GM12878 (cell line): ENCODE results near the gene UQCRC1. TPM values are rescaled to one million over a fixed set of nuclear protein-coding genes. Genes with fewer than 3 reads are reported as not detected.

ENCODE experiments used
- ATAC-seq: fragments of 200-7000 bp; cut with Tn5 transposase; 3 replicates; pipeline ENCODE4 v1.9.1; 2020; ENCODE audit warnings: mild to moderate bottlenecking, moderate library complexity
- BruUV-seq: library from RNA; stranded (reverse); fragments of 400-500 nt; replicated peaks from 2 replicates; lab custom pipeline; 2021; lab: Mats Ljungman, UMichigan
- CTCF ChIA-PET: fragments of 300-600 bp; sonication (Branson Sonifier 250); formaldehyde crosslinking; extraction: SDS; loops from one replicate; lab custom pipeline; 2021; ENCODE audit warnings: inconsistent platforms; lab: Yijun Ruan, JAX
- POLR2A ChIA-PET: fragments of 350-600 bp; formaldehyde crosslinking; extraction: SDS; loops from one replicate; lab custom pipeline; 2021; ENCODE audit warnings: inconsistent platforms; lab: Charles Lee
- RAD21 ChIA-PET: fragments of 300-600 bp; sonication (Branson Sonifier 250); formaldehyde crosslinking; loops from one replicate; lab custom pipeline; 2023; ENCODE audit warnings: antibody characterized with exemption; ENCODE audit not compliant: unreplicated experiment; lab: Charles Lee
- SMC1A ChIA-PET: fragments of 300-600 bp; sonication (Branson Sonifier 250); formaldehyde crosslinking; loops from one replicate; lab custom pipeline; 2023; ENCODE audit not compliant: unreplicated experiment, uncharacterized antibody; lab: Charles Lee
- DNase-seq: peaks from one replicate; pipeline ENCODE4 v3.0.0-alpha.2; 2011; ENCODE audit warnings: low read depth, low spot score
- FAIRE-seq: peaks from 3 replicates; lab custom pipeline; 2011; peaks lifted over from hg19 to GRCh38; lab: Jason Lieb, UNC
- H2AFZ ChIP-seq: 2 replicates; pipeline ENCODE4 v1.6.0; 2011; ENCODE audit warnings: low read depth, low read length, control low read depth; ENCODE audit not compliant: control insufficient read depth
- H3K27ac ChIP-seq: 2 replicates; pipeline ENCODE4 v1.5.1; 2011; ENCODE audit warnings: control low read depth; ENCODE audit not compliant: control insufficient read depth, insufficient read depth
- H3K27me3 ChIP-seq, 2 experiments: replicated peaks in 1 of 2; 2 replicates each; pipeline versions ENCODE4 v1.6.0 to v1.6.1; 2011; ENCODE audit warnings: low read length in 1 of 2; ENCODE audit not compliant: control insufficient read depth in 2 of 2, insufficient read depth in 2 of 2
- H3K36me3 ChIP-seq, 2 experiments: 2 replicates each; pipeline ENCODE4 v1.5.1; 2011; ENCODE audit warnings: low read length in 1 of 2; ENCODE audit not compliant: control insufficient read depth in 2 of 2, insufficient read depth in 2 of 2
- H3K4me1 ChIP-seq: 2 replicates; pipeline ENCODE4 v1.6.1; 2011; ENCODE audit warnings: mild to moderate bottlenecking, low read length, moderate library complexity, mixed read lengths; ENCODE audit not compliant: control insufficient read depth, insufficient read depth
- H3K4me2 ChIP-seq: 2 replicates; pipeline ENCODE4 v1.6.0; 2011; ENCODE audit warnings: control low read depth; ENCODE audit not compliant: control insufficient read depth, insufficient read depth
- H3K4me3 ChIP-seq: fragments of 200-600 bp; sonication (generic); 2 replicates; pipeline ENCODE4 v1.5.1; 2016
- H3K79me2 ChIP-seq: 2 replicates; pipeline ENCODE4 v1.6.0; 2011; ENCODE audit warnings: low read length; ENCODE audit not compliant: control insufficient read depth, insufficient read depth
- H3K9ac ChIP-seq: 2 replicates; pipeline ENCODE4 v1.8.0; 2011; ENCODE audit warnings: low read length, control low read depth, mixed read lengths; ENCODE audit not compliant: control insufficient read depth, insufficient read depth
- H3K9me3 ChIP-seq: replicated peaks from 3 replicates; pipeline ENCODE4 v1.5.1; 2011; ENCODE audit warnings: mild to moderate bottlenecking, low read length; ENCODE audit not compliant: control insufficient read depth, insufficient read depth
- H4K20me1 ChIP-seq: 2 replicates; pipeline ENCODE4 v1.6.0; 2011; ENCODE audit not compliant: control insufficient read depth, insufficient read depth
- CBFB ChIP-seq: IDR thresholded peaks from 2 replicates; pipeline ENCODE4 v1.6.1; 2016; ENCODE audit warnings: antibody characterized with exemption, low read depth
- MLLT1 ChIP-seq: fragments of 450-650 bp; IDR thresholded peaks from 2 replicates; pipeline ENCODE4 v1.6.1; 2016; ENCODE audit warnings: mild to moderate bottlenecking
- ZSCAN29 ChIP-seq: fragments of 450-650 bp; IDR thresholded peaks from 2 replicates; pipeline ENCODE4 v1.6.1; 2017; ENCODE audit warnings: mild to moderate bottlenecking, moderate library complexity
- WGBS: methylation state at CpG from one replicate; pipeline ENCODE4 v1.1.6; 2016; ENCODE audit warnings: low lambda C conversion rate; ENCODE audit not compliant: insufficient replicate concordance, insufficient coverage; ENCODE audit errors: missing lambda C conversion rate; 5-methylcytosine and 5-hydroxymethylcytosine counted together
- in situ Hi-C: fragments of 300-500 bp; cut with MboI; formaldehyde crosslinking; loops from 9 replicates; pipeline ENCODE4 v1.14.3; 2018; ENCODE audit warnings: mixed read lengths
- intact Hi-C: fragments of 100-400 bp; cut with micrococcal nuclease; formaldehyde crosslinking; loops from one replicate; pipeline ENCODE4 v1.14.2; 2022; ENCODE audit not compliant: unreplicated experiment
- polyA plus RNA-seq, 11 experiments: library from polyadenylated mRNA; depleted of rRNA in 4 of 11; unstranded in 6 of 11; stranded (reverse) in 5 of 11; fragments of >200 nt; fragmentation: Nextera tagmentation in 4 of 11; fragmentation: Illumina TruSeq in 1 of 11; extraction: Ambion mirVana in 4 of 11; extraction: Trizol in 1 of 11; gene quantifications; 1 replicate in 1 of 11; 2 replicates in 10 of 11; pipeline versions ENCODE4 v1.2.1 to v1.2.3, GENCODE V29; 2011 to 2016; ENCODE audit warnings: inconsistent platforms in 2 of 11, missing spikeins in 2 of 11, low read depth in 1 of 11
- total RNA-seq, 4 experiments: library from RNA; depleted of rRNA in 3 of 4; stranded (reverse); fragments of >200 nt in 3 of 4; fragmentation: Illumina TruSeq in 1 of 4; extraction: Trizol in 1 of 4; gene quantifications; 2 replicates each; pipeline versions ENCODE4 v1.2.1 to v1.2.3, GENCODE V29; 2013 to 2021

Gene UQCRC1
- total and polyA plus RNA-seq, 10 of the 15 experiments (the other 5 are each of a cell fraction or from before 2014, with no cell fraction given) = 116 to 426 (median 228) TPM

GRCh38 chr3:48629894-48630293 lies 20.4 kb upstream of the UQCRC1 start:
- FAIRE-seq = no peak
- intact Hi-C loops = no loop called here
- RAD21 ChIA-PET = no interaction called here

More at GRCh38 chr3:48629894-48630293, 20.4 kb upstream of the UQCRC1 start:
- POLR2A ChIA-PET = no interaction called here
- in situ Hi-C loops = no loop called here
- no peak overlapping the region for H3K9ac ChIP-seq
- peaks cover 0 to 8% of the 10 kb centered on the region in 2 experiments; a peak in 3 of 4 replicates for H3K36me3 ChIP-seq
- no peak for TF ChIP-seq MLLT1
- no peak for TF ChIP-seq ZSCAN29
- TF ChIP-seq CBFB = no peak
- SMC1A ChIA-PET = no interaction called here
- no peak overlapping the region for H2AFZ ChIP-seq
- H3K27ac ChIP-seq = no peak overlapping the region
- CTCF ChIA-PET = interaction anchor here (1.5 kb wide), 1 partner anchor 194 kb away, joined by 4 read pairs; no protein-coding TSS in a partner anchor
- no peak overlapping the region for H3K4me3 ChIP-seq
- no peaks in the 10 kb centered on the region for H3K9me3 ChIP-seq
- H3K4me1 ChIP-seq = peaks cover 7% of the 10 kb centered on the region; the same call in 1 of the 2 replicates
- 97% methylated on average over 12 of the region's 12 CpGs for WGBS
- DNase-seq (no peak), ATAC-seq (no peak)
- H3K27me3 ChIP-seq = no peaks in the 10 kb centered on the region
- no peaks in the 10 kb centered on the region for H4K20me1 ChIP-seq
- no peak overlapping the region for H3K4me2 ChIP-seq
- no TSS peak for BruUV-seq
- peaks cover 3% of the 10 kb centered on the region for H3K79me2 ChIP-seq
